Keratinocyte (primary cell): ENCODE data around the gene FAM219B. TPM values are rescaled to one million over a fixed set of nuclear protein-coding genes. Genes with fewer than 3 reads are reported as not detected.

Experiments used
- DNase-seq: peaks from one replicate; pipeline ENCODE4 v3.0.0-alpha.2; 2011; ENCODE audit warnings: low read depth, missing footprints, low spot score
- FAIRE-seq: peaks from 2 replicates; lab custom pipeline; 2011; peaks lifted over from hg19 to GRCh38; lab: Jason Lieb, UNC
- H2AFZ ChIP-seq: 2 replicates; pipeline ENCODE4 v1.6.0; 2012; ENCODE audit warnings: low read length, control low read depth, inconsistent platforms; ENCODE audit not compliant: control insufficient read depth
- H3K27ac ChIP-seq: 2 replicates; pipeline ENCODE4 v1.5.1; 2011; ENCODE audit warnings: low read length; ENCODE audit not compliant: control insufficient read depth, insufficient read depth
- H3K27me3 ChIP-seq: 3 replicates; pipeline ENCODE4 v1.6.0; 2011; ENCODE audit warnings: low read length; ENCODE audit not compliant: control insufficient read depth, insufficient read depth; ENCODE audit errors: extremely low read depth
- H3K36me3 ChIP-seq, 2 experiments: 2 replicates in 1 of 2; 3 replicates in 1 of 2; pipeline ENCODE4 v1.5.1; 2011; ENCODE audit warnings: low read length in 2 of 2, mild to moderate bottlenecking in 1 of 2; ENCODE audit not compliant: control insufficient read depth in 2 of 2, insufficient read depth in 2 of 2; ENCODE audit errors: extremely low read depth in 1 of 2
- H3K4me1 ChIP-seq: 3 replicates; pipeline ENCODE4 v1.5.1; 2011; ENCODE audit warnings: low read length; ENCODE audit not compliant: control insufficient read depth, insufficient read depth; ENCODE audit errors: extremely low read depth
- H3K4me2 ChIP-seq: 3 replicates; pipeline ENCODE4 v1.6.0; 2011; ENCODE audit warnings: low read depth, low read length; ENCODE audit not compliant: control insufficient read depth, insufficient read depth; ENCODE audit errors: extremely low read depth
- H3K4me3 ChIP-seq, 3 experiments: fragments of 200-600 bp in 1 of 3; sonication (generic) in 1 of 3; 2 replicates in 2 of 3; 3 replicates in 1 of 3; pipeline ENCODE4 v1.5.1; 2011 to 2016; ENCODE audit warnings: low read length in 3 of 3, mild to moderate bottlenecking in 3 of 3, control low read depth in 2 of 3, inconsistent platforms in 1 of 3, low read depth in 1 of 3, mixed read lengths in 1 of 3, mixed run types in 1 of 3, moderate library complexity in 1 of 3; ENCODE audit not compliant: control insufficient read depth in 2 of 3, insufficient read depth in 2 of 3; ENCODE audit errors: extremely low read depth in 1 of 3
- H3K79me2 ChIP-seq: 2 replicates; pipeline ENCODE4 v1.6.0; 2012; ENCODE audit warnings: low read length; ENCODE audit not compliant: control insufficient read depth, insufficient read depth
- H3K9ac ChIP-seq: 3 replicates; pipeline ENCODE4 v1.6.0; 2011; ENCODE audit warnings: low read length; ENCODE audit not compliant: control insufficient read depth, insufficient read depth; ENCODE audit errors: extremely low read depth
- H3K9me1 ChIP-seq: 3 replicates; pipeline ENCODE4 v1.6.0; 2011; ENCODE audit warnings: low read length; ENCODE audit not compliant: control insufficient read depth, insufficient read depth; ENCODE audit errors: extremely low read depth
- H3K9me3 ChIP-seq: 2 replicates; pipeline ENCODE4 v1.5.1; 2012; ENCODE audit warnings: low read depth, low read length; ENCODE audit not compliant: control insufficient read depth
- H4K20me1 ChIP-seq: 3 replicates; pipeline ENCODE4 v1.6.0; 2011; ENCODE audit warnings: low read length; ENCODE audit not compliant: control insufficient read depth, insufficient read depth; ENCODE audit errors: extremely low read depth
- CTCF ChIP-seq, 3 experiments: IDR thresholded peaks in 1 of 3; conservative IDR thresholded peaks in 1 of 3; optimal IDR thresholded peaks in 1 of 3; 2 replicates in 2 of 3; 3 replicates in 1 of 3; pipeline versions ENCODE3 to v1.5.1; 2011; ENCODE audit warnings: low read length in 3 of 3, mild to moderate bottlenecking in 3 of 3, moderate library complexity in 2 of 3, control low read depth in 1 of 3, inconsistent platforms in 1 of 3; ENCODE audit not compliant: insufficient read depth in 2 of 3; ENCODE audit errors: extremely low read depth in 1 of 3
- EZH2 ChIP-seq: IDR thresholded peaks from one replicate; pipeline ENCODE4 v1.6.1; 2012; ENCODE audit warnings: inconsistent platforms, mild to moderate bottlenecking, low read length, moderate library complexity
- dilution Hi-C: fragments of 300-500 bp; cut with MboI; formaldehyde crosslinking; loops from one replicate; pipeline ENCODE4 v1.7.0; 2020; ENCODE audit warnings: low sequenced_read_pairs; ENCODE audit not compliant: extremely low pct_ligation_motif_present
- polyA plus RNA-seq, 5 experiments: library from polyadenylated mRNA; depleted of rRNA in 3 of 5; stranded (reverse) in 3 of 5; stranded (forward) in 1 of 5; unstranded in 1 of 5; fragments of >200 nt; gene quantifications; 1 replicate in 1 of 5; 2 replicates in 3 of 5; 3 replicates in 1 of 5; pipeline versions ENCODE4 v1.2.1 to v1.2.3, GENCODE V29; 2011 to 2012; ENCODE audit warnings: missing spikeins in 2 of 5, low read depth in 1 of 5, low replicate concordance in 1 of 5

The FAM219B gene
- polyA plus RNA-seq, 1 donor (not counting 4 experiments of a cell fraction or from before 2014, with no cell fraction given) = 45.4 TPM

GRCh38 chr15:74857671-74858368, 48.8 kb downstream of the FAM219B start:
- H4K20me1 ChIP-seq = no peaks in the 10 kb centered on the region
- H3K9me3 ChIP-seq = no peaks in the 10 kb centered on the region
- TF ChIP-seq EZH2 = no peak
- TF ChIP-seq CTCF (optimal IDR thresholded peaks at IDR 0.05 in 1 of 3, IDR thresholded peaks at IDR 0.05 in 1 of 3, conservative IDR thresholded peaks at IDR 0.05 in 1 of 3; ENCODE audit: extremely low read depth in 1 of 3, insufficient read depth in 2 of 3, low read length in 3 of 3) = no peak
- peaks cover 10 to 14% of the 10 kb centered on the region in 2 experiments for H3K36me3 ChIP-seq
- H3K27me3 ChIP-seq = no peaks in the 10 kb centered on the region
- dilution Hi-C loops = no loop called here
- no peak overlapping the region for H3K9ac ChIP-seq
- peaks cover 6% of the 10 kb centered on the region for H3K9me1 ChIP-seq
- FAIRE-seq = no peak
- no peak overlapping the region for H3K27ac ChIP-seq
- H3K79me2 ChIP-seq = peaks cover 20% of the 10 kb centered on the region
- H3K4me3 ChIP-seq = no peak overlapping the region
- DNase-seq = no peak
- H2AFZ ChIP-seq = no peak overlapping the region
- H3K4me1 ChIP-seq = peaks cover 21% of the 10 kb centered on the region
- H3K4me2 ChIP-seq = no peak overlapping the region

- Histone ChIP-seq H3K4me3 (no peak overlapping the region), H3K9me1 (peaks cover 6% of the 10 kb centered on the region), H3K27me3 (no peaks in the 10 kb centered on the region), H3K4me2 (no peak overlapping the region), H3K79me2 (peaks cover 19% of the 10 kb centered on the region), H3K9me3 (no peaks in the 10 kb centered on the region), H3K9ac (no peak overlapping the region), H3K4me1 (peaks cover 21% of the 10 kb centered on the region), H2AFZ (no peak overlapping the region), H4K20me1 (no peaks in the 10 kb centered on the region), H3K36me3 (peaks cover 17 to 19% of the 10 kb centered on the region in 2 experiments), H3K27ac (no peak overlapping the region)
- no peak for DNase-seq
- dilution Hi-C loops = no loop called here
- no peak for TF ChIP-seq EZH2
- no peak for TF ChIP-seq CTCF (optimal IDR thresholded peaks at IDR 0.05 in 1 of 3, IDR thresholded peaks at IDR 0.05 in 1 of 3, conservative IDR thresholded peaks at IDR 0.05 in 1 of 3; ENCODE audit: extremely low read depth in 1 of 3, insufficient read depth in 2 of 3, low read length in 3 of 3)
- FAIRE-seq = no peak
Measured at GRCh38 chr15:74857082-74857655, 49.5 kb downstream of the FAM219B start.
